Measurements from ENCODE around the gene PPID. TPM values are rescaled to one million over a fixed set of nuclear protein-coding genes. Genes with fewer than 3 reads are reported as not detected.
"Not testable (repeated sequence)": the region's sequence is repeated elsewhere in the genome, so short reads cannot be mapped to it uniquely, and the experiment has no call there.

The PPID gene
- total RNA-seq, 4 donors from 2014 or later, result 8.1 to 18.9 (median 12.6) TPM

DNA sequence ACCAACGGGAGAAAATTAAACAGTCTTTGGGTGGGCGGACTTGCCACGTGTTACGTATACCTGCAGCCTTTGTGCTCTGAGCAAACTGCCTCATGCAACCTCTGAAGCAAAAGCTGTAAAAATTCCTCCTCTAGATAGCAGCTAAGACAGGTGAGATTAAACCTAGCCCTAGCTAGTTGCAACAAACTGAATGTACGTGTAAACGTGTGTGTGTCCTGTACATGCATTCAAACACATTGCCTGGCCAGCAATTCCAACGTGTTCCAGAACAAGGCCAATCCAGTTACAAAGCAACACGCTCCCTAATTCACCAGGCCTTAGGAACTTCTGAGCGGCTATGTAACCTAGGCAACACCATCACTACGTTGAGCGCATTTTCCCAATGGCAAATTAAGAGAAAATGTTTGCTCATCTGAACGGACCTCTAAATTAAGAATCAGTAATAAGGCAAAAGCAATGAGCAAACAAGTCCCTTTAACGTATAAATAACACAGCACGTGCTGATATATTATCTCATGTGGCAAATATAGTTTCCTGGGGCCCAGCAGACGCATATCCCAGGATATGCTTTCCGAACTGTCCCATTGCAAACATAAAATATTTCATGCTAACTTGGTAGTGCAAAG lies 792 bp downstream of the PPID start:
- 17% methylated on average over 16 of the region's 16 CpGs for WGBS
- Histone ChIP-seq H3K36me3 (peaks cover 24% of the 10 kb centered on the region), H3K9me3 (no peaks in the 10 kb centered on the region), H3K4me1 (peaks cover 9% of the 10 kb centered on the region), H3K27me3 (no peaks in the 10 kb centered on the region), H3K27ac (peak overlapping the region; percentile 90), H3K4me3 (peak overlapping the region; percentile 76)
- no peak for DNase-seq (ENCODE audit: low spot score in 2 of 2)
- no peak for TF ChIP-seq CTCF (IDR thresholded peaks at IDR 0.05)
- no peak for TF ChIP-seq POLR2A (IDR thresholded peaks at IDR 0.05)
- no peak for TF ChIP-seq EP300 (IDR thresholded peaks at IDR 0.05)
- no peak for TF ChIP-seq POLR2AphosphoS5 (IDR thresholded peaks at IDR 0.05)

GRCh38 chr4:158721680-158722079 lies 1.5 kb downstream of the PPID start:
- Histone ChIP-seq H3K36me3 (peaks cover 31% of the 10 kb centered on the region), H3K4me3 (no peak overlapping the region), H3K27me3 (no peaks in the 10 kb centered on the region), H3K27ac (no peak overlapping the region), H3K4me1 (peaks cover 9% of the 10 kb centered on the region), H3K9me3 (no peaks in the 10 kb centered on the region)
- no peak for TF ChIP-seq CTCF (IDR thresholded peaks at IDR 0.05)
- TF ChIP-seq EP300 (IDR thresholded peaks at IDR 0.05), result no peak
- no peak for TF ChIP-seq POLR2AphosphoS5 (IDR thresholded peaks at IDR 0.05)
- no peak for TF ChIP-seq POLR2A (IDR thresholded peaks at IDR 0.05)
- WGBS, result 93% methylated on average over 1 of the region's 1 CpG
- DNase-seq (ENCODE audit: low spot score in 2 of 2), result no peak

- Histone ChIP-seq H3K27ac (no peak overlapping the region), H3K27me3 (no peaks in the 10 kb centered on the region), H3K9me3 (no peaks in the 10 kb centered on the region), H3K4me3 (no peak overlapping the region), H3K36me3 (peaks cover 80% of the 10 kb centered on the region), H3K4me1 (no peaks in the 10 kb centered on the region)
- 84% methylated on average over 3 of the region's 3 CpGs for WGBS
- DNase-seq (ENCODE audit: low spot score in 2 of 2), result no peak
- no peak for TF ChIP-seq POLR2AphosphoS5 (IDR thresholded peaks at IDR 0.05)
- no peak for TF ChIP-seq CTCF (IDR thresholded peaks at IDR 0.05)
- no peak for TF ChIP-seq POLR2A (IDR thresholded peaks at IDR 0.05)
- no peak for TF ChIP-seq EP300 (IDR thresholded peaks at IDR 0.05)
Measured at GRCh38 chr4:158715802-158716201, 7.4 kb downstream of the PPID start.

DNA sequence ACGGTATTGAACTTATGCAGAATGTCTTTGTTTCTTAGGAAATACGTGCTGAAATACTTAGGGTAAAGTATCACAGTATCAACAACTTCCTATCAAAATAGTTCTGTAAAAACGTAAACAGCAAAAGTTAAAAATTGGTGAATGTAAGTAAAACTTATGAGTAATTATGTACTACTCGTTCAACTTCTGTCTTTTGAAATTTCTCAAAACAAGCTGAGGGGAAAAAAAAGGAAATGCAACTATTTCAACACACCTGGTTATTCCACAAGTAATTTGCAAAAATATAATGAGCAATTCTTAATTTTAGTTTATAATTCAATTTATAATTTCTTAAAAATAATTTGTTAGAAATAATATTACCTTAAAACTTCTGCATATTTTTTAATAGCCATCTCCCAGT lies 8.3 kb downstream of the PPID start:
- DNase-seq (ENCODE audit: low spot score in 2 of 2), result no peak
- H3K4me1 ChIP-seq, result no peaks in the 10 kb centered on the region
- H3K9me3 ChIP-seq, result no peaks in the 10 kb centered on the region
- no peak for TF ChIP-seq POLR2AphosphoS5 (IDR thresholded peaks at IDR 0.05)
- TF ChIP-seq POLR2A (IDR thresholded peaks at IDR 0.05), result no peak
- no peak for TF ChIP-seq CTCF (IDR thresholded peaks at IDR 0.05)
- H3K27ac ChIP-seq, result no peak overlapping the region
- H3K4me3 ChIP-seq, result no peak overlapping the region
- H3K27me3 ChIP-seq, result no peaks in the 10 kb centered on the region
- WGBS, result 90% methylated on average over 4 of the region's 4 CpGs
- peaks cover 86% of the 10 kb centered on the region for H3K36me3 ChIP-seq

DNA sequence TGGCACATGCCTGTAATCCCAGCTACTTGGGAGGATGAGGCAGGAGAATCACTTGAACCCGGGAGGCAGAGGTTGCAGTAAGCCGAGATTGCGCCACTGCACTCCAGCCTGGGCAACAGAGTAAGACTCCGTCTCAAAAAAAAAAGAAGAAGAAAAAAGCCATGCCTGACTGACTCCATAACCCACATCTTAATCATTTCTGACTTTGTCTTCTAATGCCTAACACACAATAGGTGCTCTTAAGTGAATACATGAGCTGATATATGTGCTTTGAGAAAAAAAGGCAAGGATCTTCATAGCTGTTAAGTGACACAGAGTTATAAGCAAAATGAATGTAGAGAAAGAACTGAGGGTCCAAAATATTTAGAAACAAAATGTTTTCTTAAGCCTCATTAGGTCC lies 10.6 kb downstream of the PPID start:
- not testable (repeated sequence) for H3K27ac ChIP-seq; H3K4me1 ChIP-seq; H3K27me3 ChIP-seq; H3K4me3 ChIP-seq; DNase-seq (ENCODE audit: low spot score in 2 of 2); H3K9me3 ChIP-seq
- H3K36me3 ChIP-seq, result peaks cover 86% of the 10 kb centered on the region
- WGBS, result 100% methylated on average over 4 of the region's 4 CpGs

DNA sequence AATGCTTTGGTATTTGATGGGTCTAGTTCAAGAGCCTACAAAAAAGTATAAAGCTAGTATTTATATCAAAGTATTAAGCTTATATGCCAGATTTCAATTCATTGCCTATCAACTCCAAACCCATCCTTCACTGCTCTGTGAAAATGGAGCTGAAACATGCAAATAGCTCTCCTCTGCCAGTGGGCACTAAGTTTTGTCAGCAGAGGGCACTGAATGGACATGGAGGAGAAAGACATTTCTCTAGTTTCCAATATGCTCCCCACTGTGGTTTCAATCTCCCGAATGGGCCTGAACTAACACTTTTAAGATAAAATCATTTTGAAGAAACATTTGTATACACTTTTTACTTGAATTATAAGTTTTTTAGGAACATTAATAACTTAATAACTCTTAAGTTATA lies 12.4 kb downstream of the PPID start:
- H3K27ac ChIP-seq, result no peak overlapping the region
- H3K27me3 ChIP-seq, result no peaks in the 10 kb centered on the region
- TF ChIP-seq CTCF (IDR thresholded peaks at IDR 0.05) (no peak), POLR2AphosphoS5 (IDR thresholded peaks at IDR 0.05) (no peak), EP300 (IDR thresholded peaks at IDR 0.05) (no peak), POLR2A (IDR thresholded peaks at IDR 0.05) (no peak)
- no peaks in the 10 kb centered on the region for H3K4me1 ChIP-seq
- peaks cover 79% of the 10 kb centered on the region for H3K36me3 ChIP-seq
- 65% methylated on average over 1 of the region's 1 CpG for WGBS
- H3K9me3 ChIP-seq, result no peaks in the 10 kb centered on the region
- no peak for DNase-seq (ENCODE audit: low spot score in 2 of 2)
- no peak overlapping the region for H3K4me3 ChIP-seq
